B cell (primary cell): ENCODE data around the gene FATE1. TPM values are rescaled to one million over a fixed set of nuclear protein-coding genes. Genes with fewer than 3 reads are reported as not detected.

Experiments used
- ATAC-seq: fragments of 200-7000 bp; cut with Tn5 transposase; one replicate; pipeline ENCODE4 v1.10.0; 2021; ENCODE audit warnings: low read depth, mild to moderate bottlenecking, moderate number of reproducible peaks, moderate library complexity
- CTCF ChIA-PET: fragments of 350-600 bp; sonication (Branson Sonifier 250); formaldehyde crosslinking; loops from one replicate; lab custom pipeline; 2021; ENCODE audit warnings: antibody characterized with exemption, inconsistent platforms; lab: Charles Lee
- POLR2A ChIA-PET: fragments of 350-600 bp; sonication (Branson Sonifier 250); formaldehyde crosslinking; loops from one replicate; lab custom pipeline; 2021; ENCODE audit warnings: antibody characterized with exemption; lab: Charles Lee
- DNase-seq: peaks from one replicate; pipeline ENCODE4 v3.0.0; 2013
- H2AFZ ChIP-seq: 2 replicates; pipeline ENCODE4 v1.6.1; 2012; ENCODE audit warnings: mild to moderate bottlenecking, low read depth, low read length; ENCODE audit not compliant: insufficient read depth, poor library complexity, severe bottlenecking
- H3K27ac ChIP-seq, 2 donors: 1 replicate in 1 of 2; 2 replicates in 1 of 2; pipeline ENCODE4 v1.5.1; 2012 to 2013; ENCODE audit warnings: low read length in 2 of 2, mild to moderate bottlenecking in 2 of 2, moderate library complexity in 1 of 2
- H3K27me3 ChIP-seq, 4 experiments: fragments of 200-600 bp in 1 of 4; sonication (generic) in 1 of 4; replicated peaks in 1 of 4; 1 replicate in 2 of 4; 2 replicates in 2 of 4; pipeline versions ENCODE4 v1.6.1 to v1.7.0; 2013 to 2016; ENCODE audit warnings: low read length in 3 of 4, mild to moderate bottlenecking in 2 of 4, mixed read lengths in 1 of 4, moderate library complexity in 1 of 4; ENCODE audit not compliant: insufficient read depth in 4 of 4, control insufficient read depth in 3 of 4; ENCODE audit errors: control extremely low read depth in 1 of 4
- H3K36me3 ChIP-seq, 2 experiments: replicated peaks in 1 of 2; 1 replicate in 1 of 2; 2 replicates in 1 of 2; pipeline versions ENCODE4 v1.6.1 to v1.7.1; 2013; ENCODE audit warnings: low read length in 1 of 2; ENCODE audit not compliant: insufficient read depth in 2 of 2, control insufficient read depth in 1 of 2; ENCODE audit errors: control extremely low read depth in 1 of 2, extremely low read depth in 1 of 2
- H3K4me1 ChIP-seq, 2 donors: fragments of 200-600 bp in 1 of 2; sonication (generic) in 1 of 2; 1 replicate in 1 of 2; 2 replicates in 1 of 2; pipeline versions ENCODE4 v1.5.1 to v1.6.1; 2013 to 2017; ENCODE audit warnings: low read length in 2 of 2; ENCODE audit not compliant: control insufficient read depth in 2 of 2, insufficient read depth in 2 of 2
- H3K4me2 ChIP-seq: replicated peaks from 2 replicates; pipeline ENCODE3; 2012; ENCODE audit warnings: mild to moderate bottlenecking, low read depth, low read length; ENCODE audit not compliant: poor library complexity, severe bottlenecking
- H3K4me3 ChIP-seq, 5 experiments: fragments of 200-600 bp in 1 of 5; sonication (generic) in 1 of 5; 1 replicate in 3 of 5; 2 replicates in 2 of 5; pipeline versions ENCODE4 v1.5.1 to v1.7.0; 2011 to 2016; ENCODE audit warnings: low read length in 4 of 5, mild to moderate bottlenecking in 4 of 5, low read depth in 2 of 5, control low read depth in 1 of 5, moderate library complexity in 1 of 5; ENCODE audit not compliant: insufficient read depth in 1 of 5; ENCODE audit errors: control extremely low read depth in 1 of 5, extremely low read depth in 1 of 5
- H3K79me2 ChIP-seq: fragments of 200-600 bp; sonication (generic); one replicate; pipeline ENCODE4 v1.6.0; 2016; ENCODE audit warnings: low read length; ENCODE audit not compliant: control insufficient read depth, insufficient read depth
- H3K9ac ChIP-seq: fragments of 200-600 bp; sonication (generic); 2 replicates; pipeline ENCODE4 v1.6.1; 2017; ENCODE audit warnings: mild to moderate bottlenecking, low read length, moderate library complexity
- H3K9me3 ChIP-seq, 3 donors: one replicate each; pipeline versions ENCODE4 v1.6.1 to v1.7.1; 2013; ENCODE audit warnings: low read length in 2 of 3; ENCODE audit not compliant: control insufficient read depth in 2 of 3, insufficient read depth in 1 of 3; ENCODE audit errors: control extremely low read depth in 1 of 3
- H4K20me1 ChIP-seq: 2 replicates; pipeline ENCODE4 v1.6.0; 2012; ENCODE audit warnings: mild to moderate bottlenecking, low read length; ENCODE audit not compliant: insufficient read depth, control insufficient read depth, poor library complexity, severe bottlenecking
- H3K27ac Mint-ChIP-seq: one replicate; pipeline ENCODE4 v1.8.0; 2021; ENCODE audit warnings: mixed read lengths
- H3K27me3 Mint-ChIP-seq: one replicate; pipeline ENCODE4 v1.8.0; 2021; ENCODE audit warnings: mixed read lengths
- H3K4me1 Mint-ChIP-seq: one replicate; pipeline ENCODE4 v1.8.0; 2021; ENCODE audit warnings: mixed read lengths
- H3K4me3 Mint-ChIP-seq: one replicate; pipeline ENCODE4 v1.8.0; 2021; ENCODE audit warnings: mixed read lengths
- H3K9me3 Mint-ChIP-seq: one replicate; pipeline ENCODE4 v1.8.0; 2022; ENCODE audit warnings: mixed read lengths; ENCODE audit not compliant: insufficient read depth
- EZH2 ChIP-seq: IDR thresholded peaks from 2 replicates; pipeline ENCODE4 v1.6.1; 2012; ENCODE audit warnings: borderline replicate concordance, low read depth, mild to moderate bottlenecking, moderate library complexity, low read length; ENCODE audit not compliant: insufficient read depth, poor library complexity, severe bottlenecking
- WGBS: methylation state at CpG from one replicate; pipeline ENCODE4 v1.1.5; 2013; ENCODE audit warnings: missing lambda C conversion rate; ENCODE audit not compliant: insufficient coverage; 5-methylcytosine and 5-hydroxymethylcytosine counted together
- intact Hi-C: fragments of 100-400 bp; cut with micrococcal nuclease; formaldehyde crosslinking; loops from one replicate; pipeline ENCODE4 v1.10.0; 2022
- polyA plus RNA-seq: library from polyadenylated mRNA; depleted of rRNA; stranded (reverse); fragments of >200 nt; gene quantifications from 2 replicates; pipeline ENCODE4 v1.2.3, GENCODE V29; 2012
- total RNA-seq, 2 donors: library from RNA; stranded (reverse); fragments of 120-200 nt in 1 of 2; gene quantifications; 1 replicate in 1 of 2; 2 replicates in 1 of 2; pipeline versions ENCODE4 v1.2.3 to v1.2.4, GENCODE V29; 2013 to 2022
- TF ChIP-seq, protein P1 (sequence below): fragments of 200-600 bp; IDR thresholded peaks from one replicate; pipeline ENCODE4 v1.8.0; 2022; ENCODE audit warnings: antibody characterized with exemption, mild to moderate bottlenecking

Gene FATE1
- total and polyA plus RNA-seq, 2 donors (not counting 1 experiment from before 2014, with no cell fraction given): not detected

DNA sequence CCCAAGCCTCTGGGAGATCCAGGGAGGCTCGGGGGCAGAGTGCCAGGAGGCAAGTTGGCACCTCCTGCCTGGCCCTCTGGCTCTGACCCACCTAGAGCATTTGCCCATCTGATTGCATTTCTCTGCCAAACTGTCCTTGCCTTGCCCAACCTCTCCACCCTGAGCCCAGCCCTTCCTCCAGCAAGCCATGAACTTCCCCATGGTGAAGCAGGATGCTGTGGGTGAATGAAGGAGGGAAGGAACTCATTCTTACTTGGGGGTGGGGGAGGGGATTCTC is 9.4 kb downstream of the FATE1 start:
- ATAC-seq: no peak
- no peak for TF ChIP-seq EZH2
- TF ChIP-seq, protein P1, sequence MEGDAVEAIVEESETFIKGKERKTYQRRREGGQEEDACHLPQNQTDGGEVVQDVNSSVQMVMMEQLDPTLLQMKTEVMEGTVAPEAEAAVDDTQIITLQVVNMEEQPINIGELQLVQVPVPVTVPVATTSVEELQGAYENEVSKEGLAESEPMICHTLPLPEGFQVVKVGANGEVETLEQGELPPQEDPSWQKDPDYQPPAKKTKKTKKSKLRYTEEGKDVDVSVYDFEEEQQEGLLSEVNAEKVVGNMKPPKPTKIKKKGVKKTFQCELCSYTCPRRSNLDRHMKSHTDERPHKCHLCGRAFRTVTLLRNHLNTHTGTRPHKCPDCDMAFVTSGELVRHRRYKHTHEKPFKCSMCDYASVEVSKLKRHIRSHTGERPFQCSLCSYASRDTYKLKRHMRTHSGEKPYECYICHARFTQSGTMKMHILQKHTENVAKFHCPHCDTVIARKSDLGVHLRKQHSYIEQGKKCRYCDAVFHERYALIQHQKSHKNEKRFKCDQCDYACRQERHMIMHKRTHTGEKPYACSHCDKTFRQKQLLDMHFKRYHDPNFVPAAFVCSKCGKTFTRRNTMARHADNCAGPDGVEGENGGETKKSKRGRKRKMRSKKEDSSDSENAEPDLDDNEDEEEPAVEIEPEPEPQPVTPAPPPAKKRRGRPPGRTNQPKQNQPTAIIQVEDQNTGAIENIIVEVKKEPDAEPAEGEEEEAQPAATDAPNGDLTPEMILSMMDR: no peak
- no peak overlapping the region for H3K27ac ChIP-seq
- no peaks in the 10 kb centered on the region for H3K27me3 ChIP-seq
- H3K4me1 Mint-ChIP-seq: no peaks in the 10 kb centered on the region
- H3K4me3 ChIP-seq: no peak overlapping the region
- no peaks in the 10 kb centered on the region for H3K36me3 ChIP-seq
- intact Hi-C loops: no loop called here
- H3K27me3 Mint-ChIP-seq: peaks cover 3% of the 10 kb centered on the region
- H3K4me1 ChIP-seq: no peaks in the 10 kb centered on the region
- no peak overlapping the region for H3K4me2 ChIP-seq
- CTCF ChIA-PET: no interaction called here
- no peak for DNase-seq
- no peak overlapping the region for H3K27ac Mint-ChIP-seq
- POLR2A ChIA-PET: no interaction called here
- no peaks in the 10 kb centered on the region for H4K20me1 ChIP-seq
- H3K9me3 ChIP-seq: no peaks in the 10 kb centered on the region
- no peaks in the 10 kb centered on the region for H3K9me3 Mint-ChIP-seq
- WGBS: 75% methylated on average over 1 of the region's 1 CpG
- H3K4me3 Mint-ChIP-seq: no peak overlapping the region
- no peak overlapping the region for H2AFZ ChIP-seq
- no peaks in the 10 kb centered on the region for H3K79me2 ChIP-seq
- H3K9ac ChIP-seq: no peak overlapping the region

DNA sequence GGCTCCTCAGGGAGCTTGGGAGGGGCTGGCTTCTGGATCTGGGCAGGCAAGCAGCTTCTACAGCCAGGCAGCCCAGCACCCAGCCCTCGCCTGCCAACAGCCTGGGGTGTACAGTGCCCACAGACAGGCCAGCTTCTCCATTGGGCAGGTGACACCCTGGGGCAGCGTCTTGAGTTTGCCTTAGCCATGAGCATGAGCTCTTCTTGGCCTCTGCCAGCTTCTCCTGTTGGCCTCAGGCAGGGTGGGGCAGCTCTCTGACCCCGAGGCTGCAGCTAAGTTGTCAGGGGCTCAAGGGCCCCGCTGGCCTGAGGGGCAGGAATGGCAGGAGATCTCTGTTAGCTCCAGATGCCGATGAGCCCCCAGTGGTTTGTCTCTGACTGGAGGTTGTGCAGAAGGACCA is 10.9 kb downstream of the FATE1 start:
- H3K4me1 Mint-ChIP-seq: no peaks in the 10 kb centered on the region
- WGBS: 89% methylated on average over 5 of the region's 5 CpGs
- ChIA-PET POLR2A (no interaction called here), CTCF (no interaction called here)
- Histone ChIP-seq H3K4me2 (no peak overlapping the region), H3K4me3 (no peak overlapping the region), H3K27ac (no peak overlapping the region), H3K9ac (no peak overlapping the region), H3K9me3 (no peaks in the 10 kb centered on the region), H3K4me1 (no peaks in the 10 kb centered on the region), H3K79me2 (no peaks in the 10 kb centered on the region), H4K20me1 (no peaks in the 10 kb centered on the region), H3K27me3 (no peaks in the 10 kb centered on the region), H3K36me3 (no peaks in the 10 kb centered on the region), H2AFZ (no peak overlapping the region)
- H3K27ac Mint-ChIP-seq: no peak overlapping the region
- DNase-seq (no peak), ATAC-seq (no peak)
- H3K27me3 Mint-ChIP-seq: peaks cover 3% of the 10 kb centered on the region
- no peak for TF ChIP-seq EZH2
- TF ChIP-seq, protein P1: no peak
- no peaks in the 10 kb centered on the region for H3K9me3 Mint-ChIP-seq
- no peak overlapping the region for H3K4me3 Mint-ChIP-seq
- intact Hi-C loops: no loop called here
